EH (cell line): Measurements from ENCODE around the gene SLC35A1.
A peak's percentile ranks its signal among the peaks of the same experiment; 100 is the strongest.

Experiments used
- DNase-seq: peaks from one replicate; pipeline ENCODE4 v3.0.0-alpha.2; 2015; ENCODE audit warnings: low read depth

Gene SLC35A1

DNA sequence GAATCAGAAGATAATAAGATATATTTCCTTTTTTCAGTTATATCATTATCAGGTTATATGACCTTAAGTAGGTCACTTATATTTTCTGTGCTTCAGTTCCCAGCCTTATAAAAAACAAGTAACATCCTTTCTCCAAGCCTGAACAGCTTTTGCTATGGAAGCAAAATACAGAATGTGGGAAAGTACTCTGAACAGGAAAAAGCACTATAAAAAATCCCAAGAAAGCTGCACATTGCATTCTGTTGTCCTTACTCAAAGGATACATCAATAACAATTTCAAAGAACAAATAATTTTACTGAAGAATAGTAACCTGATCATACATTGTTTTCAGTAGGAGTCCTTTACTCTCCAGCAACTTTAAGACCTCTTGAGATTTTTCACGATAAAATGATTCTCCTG lies 56.4 kb downstream of the SLC35A1 start:
- no peak for DNase-seq

DNA sequence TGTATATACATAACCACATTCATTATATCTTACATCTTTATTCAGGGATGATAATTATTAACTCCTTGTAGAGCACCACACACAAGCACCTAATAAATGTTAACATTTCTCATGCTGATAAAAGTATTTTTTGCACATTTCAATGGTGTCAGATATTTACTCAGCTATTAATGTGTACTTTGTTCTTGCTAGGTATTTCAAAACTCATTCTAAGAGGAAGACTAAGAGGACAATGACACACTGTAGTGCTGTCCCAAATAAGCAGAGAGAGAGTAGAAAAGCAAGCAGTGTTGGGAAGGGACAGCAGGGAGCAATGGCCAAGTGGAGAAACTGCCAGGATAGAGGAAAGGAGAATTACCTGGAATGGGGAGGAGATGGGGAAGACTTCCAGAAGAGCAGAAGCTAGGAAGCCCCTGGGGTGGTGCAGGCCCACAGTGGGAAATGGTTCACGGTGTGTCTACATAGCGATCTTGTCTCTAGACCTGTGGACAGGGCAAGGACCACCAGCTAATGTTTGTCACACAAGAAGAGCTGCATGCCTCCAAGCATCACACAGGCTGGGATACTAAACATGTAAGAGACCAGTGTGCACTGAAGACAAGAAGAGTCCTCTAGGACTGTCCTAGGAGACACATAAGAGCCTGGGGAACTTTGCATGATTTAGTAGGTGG lies 61.7 kb downstream of the SLC35A1 start:
- DNase-seq, result no peak

DNA sequence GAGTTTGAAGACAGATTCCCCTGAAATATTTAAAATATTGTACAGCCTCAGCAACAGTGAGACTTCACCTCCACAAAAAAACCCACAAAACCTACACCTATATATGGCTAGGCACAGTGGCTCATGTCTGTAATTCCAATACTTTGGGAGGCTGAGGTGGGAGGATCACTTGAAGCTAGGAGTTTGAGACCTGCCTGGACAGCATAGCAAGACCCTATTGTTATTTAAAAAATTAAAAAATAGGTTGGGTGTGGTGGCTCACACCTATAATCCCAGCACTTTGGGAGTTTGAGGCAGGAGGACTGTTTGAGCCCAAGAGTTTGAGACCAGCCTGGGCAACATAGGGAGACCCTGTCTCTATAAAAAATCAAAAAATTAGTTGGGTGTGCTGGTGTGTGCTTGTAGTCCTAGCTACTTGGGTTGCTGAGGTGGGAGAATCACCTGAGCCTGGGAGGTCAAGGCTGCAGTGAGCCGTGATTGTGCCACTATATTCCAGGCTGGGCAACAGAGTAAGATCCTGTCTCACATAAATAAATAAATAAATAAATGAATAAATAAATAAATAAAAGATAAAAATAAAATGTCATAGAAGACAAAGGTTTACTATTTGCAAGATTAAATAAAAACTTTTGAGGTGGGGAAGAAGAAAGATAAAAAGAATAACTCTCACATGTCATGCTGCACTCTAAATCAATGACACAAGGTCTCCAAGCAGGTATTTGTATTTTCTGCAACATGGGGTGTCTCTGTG lies 65.9 kb downstream of the SLC35A1 start:
- DNase-seq, result no peak

DNA sequence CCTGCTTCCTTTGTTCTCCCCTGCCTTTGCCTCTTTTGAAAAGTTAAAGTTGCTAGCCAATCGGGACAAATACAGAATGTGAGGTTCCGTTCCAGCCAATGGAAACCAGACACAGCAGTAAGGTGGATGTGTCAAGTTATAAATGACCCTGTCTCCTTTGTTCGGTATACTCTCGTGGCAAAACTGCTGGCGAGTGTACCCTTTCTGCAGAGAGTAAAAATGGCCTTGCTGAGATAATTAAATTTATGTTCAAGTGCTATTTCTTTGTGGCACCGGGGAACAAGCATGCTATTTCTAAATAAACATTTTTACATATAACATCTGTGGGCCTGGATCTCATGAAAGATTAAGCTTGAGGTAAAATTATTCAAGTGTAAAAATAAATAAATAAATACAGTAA lies 66.8 kb downstream of the SLC35A1 start:
- no peak for DNase-seq

- DNase-seq, result no peak
These were observed 67.8 kb downstream of the SLC35A1 start for GRCh38 chr6:87540539-87540938.

- no peak for DNase-seq
These were observed 68.3 kb downstream of the SLC35A1 start for GRCh38 chr6:87541041-87541440.

DNA sequence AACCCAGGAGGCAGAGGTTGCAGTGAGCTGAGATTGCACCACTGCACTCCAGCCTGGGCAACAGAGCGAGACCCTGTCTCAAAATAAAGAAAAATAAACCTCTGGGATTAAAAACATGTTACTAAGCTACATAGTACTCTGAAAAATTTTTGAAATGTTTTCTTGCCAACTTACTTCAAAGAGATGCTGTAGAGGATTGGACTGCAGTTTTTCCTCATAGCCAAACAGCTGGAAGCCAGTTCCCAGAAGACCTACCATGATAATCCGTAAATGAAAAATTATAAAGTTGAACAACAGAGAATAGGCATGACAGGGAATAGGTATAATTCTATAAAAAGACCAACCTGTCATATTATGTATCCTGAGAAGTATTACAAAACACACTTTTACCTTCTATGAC lies 69.0 kb downstream of the SLC35A1 start:
- no peak for DNase-seq

GRCh38 chr6:87543696-87544473 lies 71.1 kb downstream of the SLC35A1 start:
- DNase-seq, result no peak

DNA sequence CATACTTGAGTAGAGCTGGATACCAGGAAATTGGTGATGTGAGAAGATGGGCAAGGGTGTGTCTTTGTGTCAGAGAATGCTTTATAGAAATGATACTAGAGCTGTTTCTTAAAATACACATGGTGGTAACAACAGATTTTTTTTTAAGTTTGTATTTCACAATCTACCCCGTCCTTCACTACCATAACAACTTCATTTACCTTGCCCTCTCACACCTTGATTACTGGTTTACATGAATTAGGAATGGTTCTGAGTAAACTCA lies 71.6 kb downstream of the SLC35A1 start:
- no peak for DNase-seq

- no peak for DNase-seq
These were observed 79.0 kb downstream of the SLC35A1 start for GRCh38 chr6:87551799-87552198.

DNA sequence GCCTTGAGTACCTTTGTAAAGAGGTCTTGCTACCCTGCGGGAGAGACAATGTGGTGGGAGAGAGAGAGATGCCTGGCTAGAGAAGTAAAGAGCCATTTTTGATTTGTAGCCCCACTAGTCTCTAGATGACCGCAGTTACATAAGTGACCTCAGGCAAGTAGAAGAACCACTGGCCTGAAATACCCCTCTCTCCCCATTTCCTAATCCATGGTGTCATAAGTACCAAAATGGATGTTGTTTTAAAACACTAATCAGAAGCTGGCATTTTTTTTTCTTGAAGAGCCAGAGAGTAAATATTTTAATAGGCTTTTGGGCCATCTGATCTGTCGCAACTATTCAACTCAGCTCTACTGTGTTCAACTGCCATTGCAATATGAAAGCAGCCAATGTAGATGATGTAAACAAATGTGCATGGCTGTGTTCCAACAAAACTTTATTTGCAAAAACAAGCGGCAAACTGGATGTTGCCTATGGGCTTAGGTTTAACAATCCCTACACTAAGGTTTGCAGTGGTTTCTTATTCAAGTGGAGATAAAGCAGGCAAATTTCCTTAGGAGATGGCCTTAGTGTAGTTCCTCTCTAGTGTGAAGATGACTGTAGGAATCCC lies 80.5 kb downstream of the SLC35A1 start:
- no peak for DNase-seq

- no peak for DNase-seq
These were observed 82.7 kb downstream of the SLC35A1 start for GRCh38 chr6:87555506-87555905.

- peak; percentile 40 for DNase-seq
These were observed 85.7 kb downstream of the SLC35A1 start for GRCh38 chr6:87558446-87558845.

DNA sequence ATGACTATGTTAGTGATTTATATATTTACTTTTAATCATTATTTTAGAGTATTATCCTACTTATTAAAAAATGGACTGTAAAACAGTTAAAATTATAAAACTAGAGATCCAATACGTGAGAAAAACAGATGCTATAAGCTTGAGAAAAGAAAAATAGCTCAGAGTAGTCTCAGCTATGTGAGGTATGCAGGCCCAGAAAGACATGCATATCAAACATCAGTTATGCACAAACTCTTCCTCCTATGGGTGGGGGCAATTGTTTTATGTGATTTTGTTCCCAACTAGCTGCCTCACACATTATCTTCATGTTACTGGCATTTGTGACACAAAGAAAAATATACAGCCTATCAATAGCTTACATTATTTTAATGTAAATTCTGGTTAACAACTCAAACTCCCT lies 88.2 kb downstream of the SLC35A1 start:
- peak; percentile 55 for DNase-seq
